Breast epithelium (tissue), 4 donors: ENCODE measurements around the gene ITPR2. TPM values are rescaled to one million over a fixed set of nuclear protein-coding genes. Genes with fewer than 3 reads are reported as not detected.
A peak's percentile ranks its signal among the peaks of the same experiment; 100 is the strongest.

Experiments
- DNase-seq, 2 donors: peaks; one replicate each; pipeline ENCODE4 v3.0.0-alpha.2; 2019; ENCODE audit warnings: low spot score in 2 of 2
- H3K27ac ChIP-seq, 2 donors: fragments of 200-600 bp; sonication (generic) in 1 of 2; one replicate each; pipeline ENCODE4 v1.5.1; 2016 to 2019; ENCODE audit warnings: mild to moderate bottlenecking in 1 of 2
- H3K27me3 ChIP-seq, 2 donors: fragments of 200-600 bp; sonication (generic) in 1 of 2; one replicate each; pipeline versions ENCODE4 v1.5.1 to v1.6.0; 2017 to 2019; ENCODE audit warnings: control low read depth in 1 of 2, mild to moderate bottlenecking in 1 of 2
- H3K36me3 ChIP-seq: fragments of 200-600 bp; one replicate; pipeline ENCODE4 v1.5.1; 2019
- H3K4me1 ChIP-seq, 2 donors: fragments of 200-600 bp; sonication (generic); one replicate each; pipeline ENCODE4 v1.5.1; 2016 to 2019; ENCODE audit warnings: control low read depth in 1 of 2
- H3K4me3 ChIP-seq, 3 donors: fragments of 200-600 bp; sonication (generic); 1 replicate in 2 of 3; 2 replicates in 1 of 3; pipeline ENCODE4 v1.5.1; 2016 to 2019; ENCODE audit warnings: mild to moderate bottlenecking in 3 of 3, moderate library complexity in 2 of 3
- H3K9me3 ChIP-seq, 2 donors: fragments of 200-600 bp; sonication (generic) in 1 of 2; one replicate each; pipeline ENCODE4 v1.5.1; 2016 to 2019; ENCODE audit warnings: control low read depth in 1 of 2
- CTCF ChIP-seq, 3 donors: fragments of 450-650 bp; IDR thresholded peaks; one replicate each; pipeline ENCODE4 v1.5.1; 2016 to 2017; ENCODE audit warnings: antibody characterized with exemption in 3 of 3, mild to moderate bottlenecking in 3 of 3, moderate library complexity in 3 of 3
- POLR2A ChIP-seq: fragments of 450-650 bp; IDR thresholded peaks from one replicate; pipeline ENCODE4 v1.6.1; 2016; ENCODE audit warnings: antibody characterized with exemption, mild to moderate bottlenecking, moderate library complexity
- POLR2AphosphoS5 ChIP-seq, 3 donors: sonication (generic); formaldehyde crosslinking; IDR thresholded peaks; one replicate each; pipeline ENCODE4 v1.6.1; 2017; ENCODE audit warnings: antibody characterized with exemption in 3 of 3
- intact Hi-C: fragments of 100-400 bp; cut with DNase I; formaldehyde crosslinking; loops from one replicate; pipeline ENCODE4 v1.15.1; 2023; ENCODE audit warnings: low total_unique reads
- total RNA-seq, 3 donors: library from RNA; depleted of rRNA; stranded (reverse); fragments of >200 nt; gene quantifications; one replicate each; pipeline ENCODE4 v1.1.0, GENCODE V29; 2016

ITPR2 gene
- total RNA-seq, 3 donors from 2014 or later = 47.2 to 95.0 (median 66.5) TPM

DNA sequence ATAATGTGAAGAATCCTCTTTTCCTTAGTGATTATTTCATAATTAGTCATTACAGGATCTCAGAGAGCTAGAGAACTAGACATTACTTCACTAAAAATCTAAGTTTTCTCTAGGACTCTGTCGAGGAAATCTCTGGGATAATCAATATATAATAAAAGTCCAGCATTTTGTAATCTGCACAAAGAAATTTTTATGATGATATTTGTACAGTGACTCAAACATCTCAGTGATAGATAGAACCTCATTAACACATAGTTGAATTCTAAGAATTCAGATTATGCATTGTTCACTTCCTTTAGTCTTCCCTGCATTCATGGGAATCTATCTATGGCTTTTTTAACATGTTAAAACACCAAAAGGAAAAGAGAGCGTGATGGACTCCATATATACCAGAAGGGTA is 11.0 kb downstream of the ITPR2 start:
- intact Hi-C loops = no loop called here
- Histone ChIP-seq H3K4me3 (no peak overlapping the region), H3K36me3 (no peaks in the 10 kb centered on the region), H3K27ac (no peak overlapping the region), H3K9me3 (no peaks in the 10 kb centered on the region), H3K4me1 (peaks cover 0 to 5% of the 10 kb centered on the region in 2 donors), H3K27me3 (no peaks in the 10 kb centered on the region)
- no peak for TF ChIP-seq POLR2A
- no peak for DNase-seq

- Histone ChIP-seq H3K27ac (peak overlapping the region; percentile 11 to 23), H3K4me1 (peaks cover 0 to 5% of the 10 kb centered on the region in 2 donors), H3K36me3 (no peaks in the 10 kb centered on the region), H3K27me3 (no peaks in the 10 kb centered on the region), H3K4me3 (no peak overlapping the region), H3K9me3 (no peaks in the 10 kb centered on the region)
- intact Hi-C loops = no loop called here
- TF ChIP-seq CTCF (IDR thresholded peaks at IDR 0.05) (no peak), POLR2A (no peak), POLR2AphosphoS5 (IDR thresholded peaks at IDR 0.05) (no peak)
- DNase-seq = no peak
These were observed 11.7 kb downstream of the ITPR2 start for GRCh38 chr12:26821212-26821701.

- peaks cover 0 to 5% of the 10 kb centered on the region in 2 donors for H3K4me1 ChIP-seq
- H3K27ac ChIP-seq = peak overlapping the region in 1 of 2 donors; percentile 54
- H3K27me3 ChIP-seq = no peaks in the 10 kb centered on the region
- intact Hi-C loops = no loop called here
- no peaks in the 10 kb centered on the region for H3K9me3 ChIP-seq
- DNase-seq = no peak
- H3K4me3 ChIP-seq = no peak overlapping the region
- no peaks in the 10 kb centered on the region for H3K36me3 ChIP-seq
- TF ChIP-seq POLR2A (no peak), POLR2AphosphoS5 (IDR thresholded peaks at IDR 0.05) (no peak), CTCF (IDR thresholded peaks at IDR 0.05) (no peak)
These were observed 14.4 kb downstream of the ITPR2 start for GRCh38 chr12:26818636-26819035.

DNA sequence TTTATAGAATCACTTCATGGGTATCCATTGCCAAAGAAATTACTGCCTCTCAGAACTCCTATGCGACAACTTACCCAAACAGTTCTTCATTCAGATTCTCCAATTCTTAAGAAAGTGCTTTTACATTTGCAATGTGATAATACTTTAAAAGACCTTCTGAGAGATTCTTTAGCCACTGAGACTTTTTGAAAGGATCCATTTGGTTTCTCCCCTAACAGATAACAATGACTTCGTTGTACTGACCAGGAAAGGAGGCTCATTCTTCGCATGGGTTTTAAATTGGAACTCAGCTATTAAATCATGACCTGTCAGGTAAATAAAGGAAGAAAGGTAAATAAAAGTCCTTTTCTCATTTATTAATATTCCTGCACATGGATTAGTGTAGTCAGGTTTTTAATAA is 14.8 kb downstream of the ITPR2 start:
- Histone ChIP-seq H3K36me3 (no peaks in the 10 kb centered on the region), H3K9me3 (no peaks in the 10 kb centered on the region), H3K27ac (peak overlapping the region in 1 of 2 donors; percentile 54), H3K4me1 (peaks cover 0 to 5% of the 10 kb centered on the region in 2 donors), H3K4me3 (no peak overlapping the region), H3K27me3 (no peaks in the 10 kb centered on the region)
- intact Hi-C loops = no loop called here
- TF ChIP-seq POLR2AphosphoS5 (IDR thresholded peaks at IDR 0.05) (no peak), CTCF (IDR thresholded peaks at IDR 0.05) (no peak), POLR2A (no peak)
- no peak for DNase-seq

DNA sequence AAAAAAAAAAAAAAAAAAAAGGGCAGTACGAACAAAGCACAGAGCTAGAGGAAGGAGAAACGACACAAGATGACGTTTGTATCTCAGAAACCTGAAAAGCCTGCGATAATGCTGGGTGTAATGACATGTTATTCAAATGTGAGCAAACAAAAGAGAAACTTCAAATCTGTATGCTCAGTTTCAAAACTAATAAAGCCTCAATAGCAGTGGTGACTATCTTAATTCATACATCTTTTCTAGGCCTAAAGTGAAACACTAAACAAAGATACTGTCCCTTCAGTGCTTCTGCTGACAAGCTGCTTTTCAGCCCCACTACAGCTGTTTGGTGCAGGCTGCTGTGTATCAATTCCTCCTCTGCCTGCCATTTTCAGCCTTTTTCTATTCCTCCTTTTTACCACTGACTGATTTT is 15.8 kb downstream of the ITPR2 start:
- Histone ChIP-seq H3K9me3 (no peaks in the 10 kb centered on the region), H3K4me1 (peaks cover 0 to 5% of the 10 kb centered on the region in 2 donors), H3K36me3 (no peaks in the 10 kb centered on the region), H3K27me3 (no peaks in the 10 kb centered on the region), H3K27ac (peak overlapping the region; percentile 1 to 54), H3K4me3 (no peak overlapping the region)
- TF ChIP-seq POLR2AphosphoS5 (IDR thresholded peaks at IDR 0.05) (no peak), CTCF (IDR thresholded peaks at IDR 0.05) (no peak), POLR2A (no peak)
- intact Hi-C loops = no loop called here
- no peak for DNase-seq

- Histone ChIP-seq H3K36me3 (no peaks in the 10 kb centered on the region), H3K4me1 (peaks cover 0 to 4% of the 10 kb centered on the region in 2 donors), H3K27ac (no peak overlapping the region), H3K4me3 (no peak overlapping the region), H3K27me3 (no peaks in the 10 kb centered on the region), H3K9me3 (no peaks in the 10 kb centered on the region)
- TF ChIP-seq CTCF (IDR thresholded peaks at IDR 0.05) = no peak
- TF ChIP-seq POLR2A = no peak
- TF ChIP-seq POLR2AphosphoS5 (IDR thresholded peaks at IDR 0.05) = no peak
- no peak for DNase-seq
- intact Hi-C loops = no loop called here
These were observed 19.2 kb downstream of the ITPR2 start for GRCh38 chr12:26813812-26814211.
